SK-N-MC (cell line): Measurements from ENCODE around the gene OCA2.

Experiments used
- DNase-seq: peaks from one replicate; pipeline ENCODE4 v3.0.0-alpha.2; 2011; ENCODE audit warnings: low read depth, low spot score
- H3K27ac ChIP-seq: fragments of 200-600 bp; sonication (generic); 2 replicates; pipeline ENCODE4 v1.5.1; 2016; ENCODE audit warnings: mixed run types
- H3K36me3 ChIP-seq: fragments of 200-600 bp; sonication (generic); 2 replicates; pipeline ENCODE4 v1.6.1; 2017; ENCODE audit warnings: antibody characterized with exemption, low read length, mixed read lengths; ENCODE audit not compliant: insufficient read depth
- H3K4me3 ChIP-seq: fragments of 200-600 bp; sonication (generic); 2 replicates; pipeline ENCODE4 v1.5.1; 2016
- H3K9ac ChIP-seq: fragments of 200-600 bp; sonication (generic); 2 replicates; pipeline ENCODE4 v1.8.0; 2017; ENCODE audit warnings: mixed run types, mixed read lengths; ENCODE audit not compliant: insufficient read length
- H3K9me3 ChIP-seq: fragments of 200-600 bp; sonication (generic); 2 replicates; pipeline ENCODE4 v1.6.1; 2017; ENCODE audit warnings: low read depth, mild to moderate bottlenecking, antibody characterized with exemption, low read length, moderate library complexity, mixed read lengths
- EZH2 ChIP-seq: fragments of 200-600 bp; sonication (generic); IDR thresholded peaks from one replicate; pipeline ENCODE4 v1.6.1; 2017; ENCODE audit warnings: antibody characterized with exemption
- FOXP2 ChIP-seq: optimal IDR thresholded peaks from 2 replicates; pipeline ENCODE3; 2011; ENCODE audit warnings: mild to moderate bottlenecking, moderate library complexity; ENCODE audit not compliant: insufficient read depth; ENCODE audit errors: extremely low read length, control extremely low read depth
- POLR2AphosphoS5 ChIP-seq: IDR thresholded peaks from 2 replicates; pipeline ENCODE4 v1.6.1; 2012; ENCODE audit warnings: mild to moderate bottlenecking, low read depth, low read length, borderline replicate concordance

The OCA2 gene

GRCh38 chr15:27843146-27843545, 256.0 kb downstream of the OCA2 start:
- no peak overlapping the region for H3K27ac ChIP-seq
- H3K9ac ChIP-seq: no peak overlapping the region
- H3K4me3 ChIP-seq: no peak overlapping the region
- no peak for TF ChIP-seq EZH2
- no peak for TF ChIP-seq FOXP2
- TF ChIP-seq POLR2AphosphoS5: no peak
- H3K9me3 ChIP-seq: no peaks in the 10 kb centered on the region
- no peaks in the 10 kb centered on the region for H3K36me3 ChIP-seq
- no peak for DNase-seq

- no peak overlapping the region for H3K9ac ChIP-seq
- no peaks in the 10 kb centered on the region for H3K9me3 ChIP-seq
- TF ChIP-seq POLR2AphosphoS5 (no peak), FOXP2 (no peak), EZH2 (no peak)
- no peak for DNase-seq
- no peak overlapping the region for H3K4me3 ChIP-seq
- no peaks in the 10 kb centered on the region for H3K36me3 ChIP-seq
- no peak overlapping the region for H3K27ac ChIP-seq
Measured at GRCh38 chr15:27842526-27842925, 256.6 kb downstream of the OCA2 start.

- no peak for DNase-seq
- Histone ChIP-seq H3K36me3 (no peaks in the 10 kb centered on the region), H3K27ac (no peak overlapping the region), H3K9ac (no peak overlapping the region), H3K4me3 (no peak overlapping the region), H3K9me3 (no peaks in the 10 kb centered on the region)
- TF ChIP-seq EZH2 (no peak), FOXP2 (no peak), POLR2AphosphoS5 (no peak)
Measured at GRCh38 chr15:27835233-27835939, 263.7 kb downstream of the OCA2 start.

- H3K27ac ChIP-seq: no peak overlapping the region
- TF ChIP-seq FOXP2: no peak
- no peak for DNase-seq
- H3K4me3 ChIP-seq: no peak overlapping the region
- no peaks in the 10 kb centered on the region for H3K9me3 ChIP-seq
- no peak overlapping the region for H3K9ac ChIP-seq
- no peaks in the 10 kb centered on the region for H3K36me3 ChIP-seq
Measured at GRCh38 chr15:27834684-27835083, 264.4 kb downstream of the OCA2 start.

GRCh38 chr15:27833974-27834373, 265.1 kb downstream of the OCA2 start:
- DNase-seq: no peak

GRCh38 chr15:27833178-27833577, 265.9 kb downstream of the OCA2 start:
- no peak for TF ChIP-seq EZH2
- no peak for TF ChIP-seq FOXP2
- no peak for TF ChIP-seq POLR2AphosphoS5
- H3K27ac ChIP-seq: no peak overlapping the region
- no peaks in the 10 kb centered on the region for H3K36me3 ChIP-seq
- H3K4me3 ChIP-seq: no peak overlapping the region
- H3K9ac ChIP-seq: no peak overlapping the region
- DNase-seq: no peak
- H3K9me3 ChIP-seq: no peaks in the 10 kb centered on the region

More at GRCh38 chr15:27833974-27834373, 265.1 kb downstream of the OCA2 start:
- TF ChIP-seq EZH2 (no peak), POLR2AphosphoS5 (no peak), FOXP2 (no peak)
- Histone ChIP-seq H3K4me3 (no peak overlapping the region), H3K27ac (no peak overlapping the region), H3K36me3 (no peaks in the 10 kb centered on the region), H3K9me3 (no peaks in the 10 kb centered on the region), H3K9ac (no peak overlapping the region)

- no peak for DNase-seq
- Histone ChIP-seq H3K9ac (no peak overlapping the region), H3K4me3 (no peak overlapping the region), H3K9me3 (no peaks in the 10 kb centered on the region), H3K27ac (no peak overlapping the region), H3K36me3 (no peaks in the 10 kb centered on the region)
- TF ChIP-seq EZH2 (no peak), POLR2AphosphoS5 (no peak), FOXP2 (no peak)
Measured at GRCh38 chr15:27832237-27832596, 266.9 kb downstream of the OCA2 start.

GRCh38 chr15:27831384-27832236, 267.5 kb downstream of the OCA2 start:
- H3K4me3 ChIP-seq: no peak overlapping the region

More at GRCh38 chr15:27831384-27832236, 267.5 kb downstream of the OCA2 start:
- Histone ChIP-seq H3K9ac (no peak overlapping the region), H3K27ac (no peak overlapping the region), H3K9me3 (no peaks in the 10 kb centered on the region), H3K36me3 (no peaks in the 10 kb centered on the region)
- no peak for DNase-seq
- no peak for TF ChIP-seq EZH2
- no peak for TF ChIP-seq POLR2AphosphoS5
- no peak for TF ChIP-seq FOXP2
